ENCODE measurements around the gene MPIG6B.

Gene MPIG6B

GRCh38 chr6:31736768-31737314, 13.7 kb downstream of the MPIG6B start:
- H3K9me3 ChIP-seq (ENCODE audit: control insufficient read depth, insufficient read depth, low read length), result no peaks in the 10 kb centered on the region
- no peaks in the 10 kb centered on the region for H3K27me3 ChIP-seq (ENCODE audit: control insufficient read depth, insufficient read depth, low read length)
- H3K4me3 ChIP-seq (ENCODE audit: low read depth, low read length), result peak overlapping the region; percentile 98
- no peak overlapping the region for H3K9ac ChIP-seq (ENCODE audit: low read depth, low read length)
- peaks cover 19% of the 10 kb centered on the region for H3K4me1 ChIP-seq (ENCODE audit: control insufficient read depth, insufficient read depth, low read length)
- peaks cover 13% of the 10 kb centered on the region for H3K36me3 ChIP-seq (ENCODE audit: control insufficient read depth, insufficient read depth, low read length)

GRCh38 chr6:31737315-31737990, 14.3 kb downstream of the MPIG6B start:
- Histone ChIP-seq H3K9me3 (ENCODE audit: control insufficient read depth, insufficient read depth, low read length) (no peaks in the 10 kb centered on the region), H3K9ac (ENCODE audit: low read depth, low read length) (no peak overlapping the region), H3K27me3 (ENCODE audit: control insufficient read depth, insufficient read depth, low read length) (no peaks in the 10 kb centered on the region), H3K4me1 (ENCODE audit: control insufficient read depth, insufficient read depth, low read length) (peaks cover 19% of the 10 kb centered on the region), H3K4me3 (ENCODE audit: low read depth, low read length) (peak overlapping the region; percentile 31), H3K36me3 (ENCODE audit: control insufficient read depth, insufficient read depth, low read length) (peaks cover 17% of the 10 kb centered on the region)

GRCh38 chr6:31737991-31738979, 15.1 kb downstream of the MPIG6B start:
- peak overlapping the region; percentile 31 for H3K4me3 ChIP-seq (ENCODE audit: low read depth, low read length)
- no peak overlapping the region for H3K9ac ChIP-seq (ENCODE audit: low read depth, low read length)
- no peaks in the 10 kb centered on the region for H3K27me3 ChIP-seq (ENCODE audit: control insufficient read depth, insufficient read depth, low read length)
- H3K36me3 ChIP-seq (ENCODE audit: control insufficient read depth, insufficient read depth, low read length), result peaks cover 17% of the 10 kb centered on the region
- peaks cover 19% of the 10 kb centered on the region for H3K4me1 ChIP-seq (ENCODE audit: control insufficient read depth, insufficient read depth, low read length)
- no peaks in the 10 kb centered on the region for H3K9me3 ChIP-seq (ENCODE audit: control insufficient read depth, insufficient read depth, low read length)

GRCh38 chr6:31739639-31740396, 16.6 kb downstream of the MPIG6B start, which contains the start of gene MSH5:
Gene MSH5 (plus strand): TSS chr6:31740005. CDS start chr6:31740467, 462 bp downstream.
- Histone ChIP-seq H3K36me3 (ENCODE audit: control insufficient read depth, insufficient read depth, low read length) (peaks cover 8% of the 10 kb centered on the region), H3K4me3 (ENCODE audit: low read depth, low read length) (peak within 1 kb of the TSS; percentile 85), H3K27me3 (ENCODE audit: control insufficient read depth, insufficient read depth, low read length) (no peaks in the 10 kb centered on the region), H3K4me1 (ENCODE audit: control insufficient read depth, insufficient read depth, low read length) (peaks cover 14% of the 10 kb centered on the region), H3K9ac (ENCODE audit: low read depth, low read length) (peak within 1 kb of the TSS; percentile 93), H3K9me3 (ENCODE audit: control insufficient read depth, insufficient read depth, low read length) (no peaks in the 10 kb centered on the region)

GRCh38 chr6:31740397-31741223, 17.4 kb downstream of the MPIG6B start:
- Histone ChIP-seq H3K4me1 (ENCODE audit: control insufficient read depth, insufficient read depth, low read length) (peaks cover 14% of the 10 kb centered on the region), H3K27me3 (ENCODE audit: control insufficient read depth, insufficient read depth, low read length) (no peaks in the 10 kb centered on the region), H3K36me3 (ENCODE audit: control insufficient read depth, insufficient read depth, low read length) (peaks cover 8% of the 10 kb centered on the region), H3K9ac (ENCODE audit: low read depth, low read length) (peak overlapping the region; percentile 93), H3K4me3 (ENCODE audit: low read depth, low read length) (peak overlapping the region; percentile 85), H3K9me3 (ENCODE audit: control insufficient read depth, insufficient read depth, low read length) (no peaks in the 10 kb centered on the region)

GRCh38 chr6:31741815-31742214, 18.6 kb downstream of the MPIG6B start:
- peaks cover 11% of the 10 kb centered on the region for H3K4me1 ChIP-seq (ENCODE audit: control insufficient read depth, insufficient read depth, low read length)
- H3K27me3 ChIP-seq (ENCODE audit: control insufficient read depth, insufficient read depth, low read length), result no peaks in the 10 kb centered on the region
- H3K4me3 ChIP-seq (ENCODE audit: low read depth, low read length), result no peak overlapping the region
- peaks cover 8% of the 10 kb centered on the region for H3K36me3 ChIP-seq (ENCODE audit: control insufficient read depth, insufficient read depth, low read length)
- H3K9me3 ChIP-seq (ENCODE audit: control insufficient read depth, insufficient read depth, low read length), result no peaks in the 10 kb centered on the region
- no peak overlapping the region for H3K9ac ChIP-seq (ENCODE audit: low read depth, low read length)

- peaks cover 8% of the 10 kb centered on the region for H3K36me3 ChIP-seq (ENCODE audit: control insufficient read depth, insufficient read depth, low read length)
- H3K9ac ChIP-seq (ENCODE audit: low read depth, low read length), result no peak overlapping the region
- peaks cover 6% of the 10 kb centered on the region for H3K4me1 ChIP-seq (ENCODE audit: control insufficient read depth, insufficient read depth, low read length)
These were observed 19.7 kb downstream of the MPIG6B start for GRCh38 chr6:31742894-31743293.

GRCh38 chr6:31744422-31744821, 21.2 kb downstream of the MPIG6B start:
- Histone ChIP-seq H3K36me3 (ENCODE audit: control insufficient read depth, insufficient read depth, low read length) (peaks cover 8% of the 10 kb centered on the region), H3K9ac (ENCODE audit: low read depth, low read length) (no peak overlapping the region), H3K9me3 (ENCODE audit: control insufficient read depth, insufficient read depth, low read length) (no peaks in the 10 kb centered on the region), H3K4me3 (ENCODE audit: low read depth, low read length) (no peak overlapping the region), H3K27me3 (ENCODE audit: control insufficient read depth, insufficient read depth, low read length) (no peaks in the 10 kb centered on the region), H3K4me1 (ENCODE audit: control insufficient read depth, insufficient read depth, low read length) (peaks cover 4% of the 10 kb centered on the region)

More at GRCh38 chr6:31742894-31743293, 19.7 kb downstream of the MPIG6B start:
- H3K27me3 ChIP-seq (ENCODE audit: control insufficient read depth, insufficient read depth, low read length), result no peaks in the 10 kb centered on the region
- H3K9me3 ChIP-seq (ENCODE audit: control insufficient read depth, insufficient read depth, low read length), result no peaks in the 10 kb centered on the region
- no peak overlapping the region for H3K4me3 ChIP-seq (ENCODE audit: low read depth, low read length)

- no peaks in the 10 kb centered on the region for H3K27me3 ChIP-seq (ENCODE audit: control insufficient read depth, insufficient read depth, low read length)
- no peak overlapping the region for H3K4me3 ChIP-seq (ENCODE audit: low read depth, low read length)
- H3K4me1 ChIP-seq (ENCODE audit: control insufficient read depth, insufficient read depth, low read length), result no peaks in the 10 kb centered on the region
- no peaks in the 10 kb centered on the region for H3K36me3 ChIP-seq (ENCODE audit: control insufficient read depth, insufficient read depth, low read length)
- no peaks in the 10 kb centered on the region for H3K9me3 ChIP-seq (ENCODE audit: control insufficient read depth, insufficient read depth, low read length)
- no peak overlapping the region for H3K9ac ChIP-seq (ENCODE audit: low read depth, low read length)
These were observed 26.3 kb downstream of the MPIG6B start for GRCh38 chr6:31749301-31750036.

GRCh38 chr6:31750411-31751022, 27.3 kb downstream of the MPIG6B start:
- Histone ChIP-seq H3K27me3 (ENCODE audit: control insufficient read depth, insufficient read depth, low read length) (no peaks in the 10 kb centered on the region), H3K36me3 (ENCODE audit: control insufficient read depth, insufficient read depth, low read length) (no peaks in the 10 kb centered on the region), H3K9ac (ENCODE audit: low read depth, low read length) (no peak overlapping the region)

More at GRCh38 chr6:31750411-31751022, 27.3 kb downstream of the MPIG6B start:
- H3K4me3 ChIP-seq (ENCODE audit: low read depth, low read length), result no peak overlapping the region
- no peaks in the 10 kb centered on the region for H3K9me3 ChIP-seq (ENCODE audit: control insufficient read depth, insufficient read depth, low read length)
- H3K4me1 ChIP-seq (ENCODE audit: control insufficient read depth, insufficient read depth, low read length), result no peaks in the 10 kb centered on the region

Data from iPS-15b (cell line).